PC-9 (cell line): ENCODE measurements around the gene PMPCA. TPM values are rescaled to one million over a fixed set of nuclear protein-coding genes. Genes with fewer than 3 reads are reported as not detected.

Experiments used
- BruUV-seq: library from RNA; stranded (reverse); fragments of 400-500 nt; replicated peaks from 2 replicates; lab custom pipeline; 2021; lab: Mats Ljungman, UMichigan
- CTCF ChIA-PET: fragments of 300-600 bp; sonication (Branson Sonifier 250); formaldehyde crosslinking; loops from one replicate; lab custom pipeline; 2022; ENCODE audit warnings: antibody characterized with exemption; lab: Charles Lee
- POLR2A ChIA-PET: fragments of 300-600 bp; sonication (Branson Sonifier 250); formaldehyde crosslinking; loops from one replicate; lab custom pipeline; 2022; ENCODE audit warnings: antibody characterized with exemption; ENCODE audit not compliant: unreplicated experiment; lab: Charles Lee
- DNase-seq, 2 experiments: peaks; one replicate each; pipeline versions ENCODE4 v3.0.0 to v3.0.0-alpha.2; 2015 to 2022; ENCODE audit warnings: mixed read lengths in 1 of 2
- H2AFZ ChIP-seq: fragments of 200-600 bp; sonication (generic); 2 replicates; pipeline ENCODE4 v1.8.1; 2017; ENCODE audit warnings: antibody characterized with exemption
- H3F3A ChIP-seq: fragments of 200-600 bp; sonication (generic); 2 replicates; pipeline ENCODE4 v1.8.1; 2017; ENCODE audit warnings: antibody characterized with exemption, mild to moderate bottlenecking, low read depth; ENCODE audit not compliant: insufficient read depth
- H3K27ac ChIP-seq: fragments of 200-600 bp; sonication (generic); 2 replicates; pipeline ENCODE4 v1.6.1; 2016; ENCODE audit warnings: mixed run types
- H3K27me3 ChIP-seq: fragments of 200-600 bp; sonication (generic); 2 replicates; pipeline ENCODE4 v1.6.1; 2016; ENCODE audit warnings: low read depth, mixed run types; ENCODE audit not compliant: insufficient read depth
- H3K36me3 ChIP-seq: fragments of 200-600 bp; sonication (generic); 2 replicates; pipeline ENCODE4 v1.6.1; 2016; ENCODE audit warnings: low read depth, mixed run types
- H3K4me1 ChIP-seq: fragments of 200-600 bp; sonication (generic); replicated peaks from 2 replicates; pipeline ENCODE4 v1.6.1; 2016; ENCODE audit warnings: mixed run types; ENCODE audit not compliant: insufficient read depth
- H3K4me2 ChIP-seq: fragments of 200-600 bp; sonication (generic); 2 replicates; pipeline ENCODE4 v1.6.1; 2017; ENCODE audit warnings: mixed run types
- H3K4me3 ChIP-seq: fragments of 200-600 bp; sonication (generic); 2 replicates; pipeline ENCODE4 v1.6.1; 2016; ENCODE audit warnings: mixed run types
- H3K79me2 ChIP-seq: fragments of 200-600 bp; sonication (generic); 2 replicates; pipeline ENCODE4 v1.6.1; 2017; ENCODE audit warnings: low read depth, mixed run types
- H3K9me2 ChIP-seq: fragments of 200-600 bp; sonication (generic); 2 replicates; pipeline ENCODE4 v1.8.1; 2017; ENCODE audit warnings: mild to moderate bottlenecking; ENCODE audit not compliant: insufficient read depth
- H3K9me3 ChIP-seq: fragments of 200-600 bp; sonication (generic); 2 replicates; pipeline ENCODE4 v1.8.1; 2016; ENCODE audit warnings: low read depth; ENCODE audit not compliant: insufficient read depth
- H4K20me1 ChIP-seq: fragments of 200-600 bp; sonication (generic); 2 replicates; pipeline ENCODE4 v1.8.1; 2017; ENCODE audit not compliant: insufficient read depth
- CTCF ChIP-seq: fragments of 200-600 bp; sonication (generic); conservative IDR thresholded peaks from 2 replicates; pipeline ENCODE4 v1.6.1; 2017; ENCODE audit warnings: mixed run types, antibody characterized with exemption, mild to moderate bottlenecking, moderate library complexity
- EZH2 ChIP-seq: fragments of 200-600 bp; sonication (generic); IDR thresholded peaks from 2 replicates; pipeline ENCODE4 v1.8.0; 2017; ENCODE audit warnings: antibody characterized with exemption, low read depth
- intact Hi-C: fragments of 100-400 bp; cut with micrococcal nuclease; formaldehyde crosslinking; loops from one replicate; pipeline ENCODE4 v1.10.0; 2022; ENCODE audit not compliant: unreplicated experiment
- total RNA-seq: library from RNA; stranded (reverse); gene quantifications from 2 replicates; pipeline ENCODE4 v1.2.3, GENCODE V29; 2021

The PMPCA gene
- total RNA-seq, 1 experiment from 2014 or later = 78.1 TPM

DNA sequence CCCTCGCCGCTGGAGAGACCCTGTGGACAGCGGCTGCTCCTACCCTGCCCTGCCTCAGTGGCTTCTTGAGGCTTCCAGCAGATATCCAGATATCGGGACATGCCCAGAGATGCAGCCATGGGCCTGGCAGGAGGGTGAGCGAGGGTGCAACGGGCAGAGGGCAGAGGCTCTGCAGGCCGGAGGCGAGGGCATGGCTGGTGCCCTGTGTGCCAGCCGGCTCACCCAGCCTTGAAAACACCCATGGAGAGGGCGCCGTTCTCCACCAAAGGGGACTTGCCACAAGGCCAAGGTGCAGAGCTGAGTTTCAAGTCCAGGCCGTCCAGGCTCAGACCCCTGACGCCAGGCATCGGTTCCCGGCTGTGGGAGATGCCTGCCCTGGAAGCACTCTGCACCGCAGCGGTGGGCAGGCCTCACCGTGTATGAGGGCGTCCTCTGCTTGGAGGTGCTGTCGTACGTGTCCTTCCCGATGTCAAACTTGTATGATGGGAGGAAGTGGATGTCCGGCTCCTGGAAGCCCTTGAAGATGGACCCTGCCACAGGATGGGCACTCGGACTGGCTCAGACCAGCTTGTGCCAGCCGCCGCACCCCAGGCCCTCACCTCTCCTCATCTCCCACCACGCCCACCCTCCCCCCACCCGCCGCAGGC, 20.3 kb downstream of the PMPCA start:
- Histone ChIP-seq H3K36me3 (no peaks in the 10 kb centered on the region), H3K27ac (no peak overlapping the region), H3K27me3 (no peaks in the 10 kb centered on the region), H4K20me1 (peaks cover 10% of the 10 kb centered on the region; the same call in 1 of the 2 replicates), H3K9me3 (no peaks in the 10 kb centered on the region), H3F3A (peaks cover 28% of the 10 kb centered on the region; the same call in 1 of the 2 replicates), H3K4me2 (no peak overlapping the region), H3K4me3 (no peak overlapping the region), H3K9me2 (no peaks in the 10 kb centered on the region), H3K79me2 (no peaks in the 10 kb centered on the region), H3K4me1 (no peaks in the 10 kb centered on the region), H2AFZ (no peak overlapping the region)
- BruUV-seq = no TSS peak
- DNase-seq = no peak
- TF ChIP-seq CTCF = no peak
- TF ChIP-seq EZH2 = no peak
- ChIA-PET POLR2A (no interaction called here), CTCF (no interaction called here)
- intact Hi-C loops = no loop called here

DNA sequence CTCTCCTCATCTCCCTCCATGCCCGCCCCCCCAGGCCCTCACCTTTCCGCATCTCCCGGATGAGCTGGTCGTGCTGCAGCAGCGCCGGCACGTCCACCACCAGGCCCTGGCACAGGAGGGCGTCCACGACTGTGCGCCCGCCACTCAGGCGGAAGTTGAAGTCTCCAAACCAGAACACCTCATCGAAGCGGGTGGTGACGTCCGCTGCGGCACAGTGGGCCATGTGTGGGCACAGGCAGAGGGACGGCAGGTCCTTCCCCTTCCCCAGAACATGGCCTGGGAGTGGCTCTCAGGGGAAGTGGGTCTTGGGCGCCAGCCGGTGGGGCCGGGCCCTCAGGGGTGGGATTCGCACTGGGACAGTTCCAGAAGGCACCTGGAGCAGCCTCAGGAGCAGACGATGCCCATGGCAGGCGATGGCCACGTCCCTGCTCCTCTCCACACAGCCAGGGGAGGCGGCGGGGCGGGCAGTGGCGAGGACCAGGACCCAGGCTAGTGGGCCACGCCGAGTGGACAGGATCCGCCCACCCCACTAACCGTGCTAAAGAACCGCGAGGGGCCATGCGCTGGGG, 21.4 kb downstream of the PMPCA start:
- H3K9me3 ChIP-seq = no peaks in the 10 kb centered on the region
- DNase-seq = no peak
- no peak overlapping the region for H2AFZ ChIP-seq
- H3K27ac ChIP-seq = no peak overlapping the region
- no peaks in the 10 kb centered on the region for H3K4me1 ChIP-seq
- H3K9me2 ChIP-seq = no peaks in the 10 kb centered on the region
- no peaks in the 10 kb centered on the region for H3K27me3 ChIP-seq
- CTCF ChIA-PET = no interaction called here
- peaks cover 18% of the 10 kb centered on the region; the same call in 1 of the 2 replicates for H3F3A ChIP-seq
- intact Hi-C loops = no loop called here
- H3K4me2 ChIP-seq = no peak overlapping the region
- no peak overlapping the region for H3K4me3 ChIP-seq
- peaks cover 16% of the 10 kb centered on the region; the same call in 1 of the 2 replicates for H4K20me1 ChIP-seq
- BruUV-seq = no TSS peak
- POLR2A ChIA-PET = no interaction called here
- TF ChIP-seq CTCF = no peak
- no peak for TF ChIP-seq EZH2
- no peaks in the 10 kb centered on the region for H3K36me3 ChIP-seq
- 0 out of 2 replicates have a peak, but pooled peaks cover 3% of the 10 kb centered on the region for H3K79me2 ChIP-seq

GRCh38 chr9:136432591-136432990, 22.1 kb downstream of the PMPCA start:
- no peak overlapping the region for H3K4me3 ChIP-seq
- POLR2A ChIA-PET = no interaction called here
- CTCF ChIA-PET = no interaction called here
- no peak overlapping the region for H3K4me2 ChIP-seq
- no peaks in the 10 kb centered on the region for H3K27me3 ChIP-seq
- TF ChIP-seq CTCF = no peak
- no peak for TF ChIP-seq EZH2
- H2AFZ ChIP-seq = no peak overlapping the region
- H3K36me3 ChIP-seq = no peaks in the 10 kb centered on the region
- no peak for DNase-seq
- no peak overlapping the region for H3K27ac ChIP-seq
- H3K4me1 ChIP-seq = peaks cover 1% of the 10 kb centered on the region
- peaks cover 6% of the 10 kb centered on the region; the same call in 1 of the 2 replicates for H3K79me2 ChIP-seq
- H4K20me1 ChIP-seq = peaks cover 19% of the 10 kb centered on the region
- no TSS peak for BruUV-seq
- intact Hi-C loops = no loop called here
- H3F3A ChIP-seq = peaks cover 15% of the 10 kb centered on the region; the same call in 1 of the 2 replicates
- no peaks in the 10 kb centered on the region for H3K9me3 ChIP-seq
- no peaks in the 10 kb centered on the region for H3K9me2 ChIP-seq
